NK-92 (cell line): Measurements from ENCODE around the gene TNFSF10.
"Not testable (repeated sequence)": the region's sequence is repeated elsewhere in the genome, so short reads cannot be mapped to it uniquely, and the experiment has no call there.

Experiments used
- DNase-seq: peaks from one replicate; lab custom pipeline; 2025; ENCODE audit not compliant: unreplicated experiment; lab: John Stamatoyannopoulos, UW

Gene TNFSF10

GRCh38 chr3:172544404-172544803 is 21.2 kb upstream of the TNFSF10 start:
- no peak for DNase-seq

GRCh38 chr3:172543884-172544283 is 20.7 kb upstream of the TNFSF10 start:
- DNase-seq, result no peak

- no peak for DNase-seq
Observed at GRCh38 chr3:172543419-172543818, 20.2 kb upstream of the TNFSF10 start.

GRCh38 chr3:172542999-172543398 is 19.8 kb upstream of the TNFSF10 start:
- DNase-seq, result no peak

- no peak for DNase-seq
Observed at GRCh38 chr3:172541945-172542488, 18.8 kb upstream of the TNFSF10 start.

- DNase-seq, result no peak
Observed at GRCh38 chr3:172540049-172540448, 16.8 kb upstream of the TNFSF10 start.

- DNase-seq, result no peak
Observed at GRCh38 chr3:172539273-172539672, 16.0 kb upstream of the TNFSF10 start.

- no peak for DNase-seq
Observed at GRCh38 chr3:172538368-172539151, 15.3 kb upstream of the TNFSF10 start.

GRCh38 chr3:172537507-172538158 is 14.4 kb upstream of the TNFSF10 start:
- DNase-seq, result no peak

GRCh38 chr3:172536993-172537419 is 13.8 kb upstream of the TNFSF10 start:
- DNase-seq, result no peak

GRCh38 chr3:172536505-172536904 is 13.3 kb upstream of the TNFSF10 start:
- DNase-seq, result no peak

GRCh38 chr3:172530566-172530965 is 7.3 kb upstream of the TNFSF10 start:
- no peak for DNase-seq

GRCh38 chr3:172530101-172530561 is 6.9 kb upstream of the TNFSF10 start:
- DNase-seq, result no peak

- DNase-seq, result no peak
Observed at GRCh38 chr3:172528677-172529076, 5.4 kb upstream of the TNFSF10 start.

- no peak for DNase-seq
Observed at GRCh38 chr3:172527306-172527705, 4.1 kb upstream of the TNFSF10 start.

- DNase-seq, result no peak
Observed at GRCh38 chr3:172525116-172525613, 1.9 kb upstream of the TNFSF10 start.

GRCh38 chr3:172524611-172525010 is 1.4 kb upstream of the TNFSF10 start:
- no peak for DNase-seq

GRCh38 chr3:172521837-172522726 is 1.1 kb downstream of the TNFSF10 start:
- DNase-seq, result not testable (repeated sequence)

- DNase-seq, result no peak
Observed at GRCh38 chr3:172520301-172520831, 2.9 kb downstream of the TNFSF10 start.

- DNase-seq, result no peak
Observed at GRCh38 chr3:172519740-172520139, 3.5 kb downstream of the TNFSF10 start.
